Spleen (tissue), 11 donors: ENCODE measurements around the gene TBL3. TPM values are rescaled to one million over a fixed set of nuclear protein-coding genes. Genes with fewer than 3 reads are reported as not detected.

Experiments
- DNase-seq: peaks from one replicate; pipeline ENCODE4 v3.0.0-alpha.2; 2020
- H3K27ac ChIP-seq, 8 donors: fragments of 200-600 bp; sonication (generic) in 7 of 8; 1 replicate in 4 of 8; 2 replicates in 4 of 8; pipeline versions ENCODE4 v1.5.0 to v1.8.0; 2016 to 2021; ENCODE audit warnings: inconsistent platforms in 4 of 8, mild to moderate bottlenecking in 4 of 8, moderate library complexity in 1 of 8
- H3K27me3 ChIP-seq, 7 donors: fragments of 200-600 bp; sonication (generic) in 6 of 7; replicated peaks in 1 of 7; 1 replicate in 4 of 7; 2 replicates in 3 of 7; pipeline versions ENCODE4 v1.5.0 to v1.8.0; 2016 to 2021; ENCODE audit warnings: inconsistent platforms in 3 of 7, mild to moderate bottlenecking in 1 of 7
- H3K36me3 ChIP-seq, 6 donors: fragments of 200-600 bp; sonication (generic) in 5 of 6; 1 replicate in 4 of 6; 2 replicates in 2 of 6; pipeline versions ENCODE4 v1.5.0 to v1.8.0; 2016 to 2021; ENCODE audit warnings: inconsistent platforms in 2 of 6
- H3K4me1 ChIP-seq, 6 donors: fragments of 200-600 bp; sonication (generic) in 5 of 6; 1 replicate in 3 of 6; 2 replicates in 3 of 6; pipeline versions ENCODE4 v1.5.0 to v1.8.0; 2016 to 2021; ENCODE audit warnings: inconsistent platforms in 3 of 6
- H3K4me3 ChIP-seq, 8 donors: fragments of 200-600 bp; sonication (generic) in 7 of 8; 1 replicate in 4 of 8; 2 replicates in 4 of 8; pipeline versions ENCODE4 v1.5.0 to v1.8.0; 2016 to 2021; ENCODE audit warnings: inconsistent platforms in 4 of 8, mild to moderate bottlenecking in 4 of 8, moderate library complexity in 2 of 8
- H3K9me3 ChIP-seq, 8 donors: fragments of 200-600 bp; sonication (generic) in 7 of 8; 1 replicate in 4 of 8; 2 replicates in 4 of 8; pipeline versions ENCODE4 v1.5.0 to v1.8.0; 2016 to 2021; ENCODE audit warnings: inconsistent platforms in 4 of 8
- CTCF ChIP-seq, 11 experiments: fragments of 200-600 bp in 7 of 11; fragments of 450-650 bp in 4 of 11; sonication (generic) in 4 of 11; IDR thresholded peaks in 8 of 11; conservative IDR thresholded peaks in 3 of 11; 1 replicate in 7 of 11; 2 replicates in 4 of 11; pipeline versions ENCODE4 v1.4.0 to v1.8.0; 2016 to 2021; ENCODE audit warnings: antibody characterized with exemption in 11 of 11, inconsistent platforms in 4 of 11, mild to moderate bottlenecking in 1 of 11
- POLR2A ChIP-seq, 3 donors: fragments of 450-650 bp; IDR thresholded peaks; one replicate each; pipeline ENCODE4 v1.5.1; 2017; ENCODE audit warnings: antibody characterized with exemption in 3 of 3, mild to moderate bottlenecking in 1 of 3
- POLR2AphosphoS5 ChIP-seq, 3 donors: sonication (generic); formaldehyde crosslinking; IDR thresholded peaks; one replicate each; pipeline ENCODE4 v1.5.1; 2017; ENCODE audit warnings: antibody characterized with exemption in 3 of 3
- WGBS, 5 donors: extraction: QIAGEN DNeasy Blood & Tissue Kit in 3 of 5; methylation state at CpG; one replicate each; pipeline versions ENCODE4 v1.1.5 to v1.1.7; 2013 to 2018; 5-methylcytosine and 5-hydroxymethylcytosine counted together
- intact Hi-C: fragments of 100-400 bp; cut with DNase I; formaldehyde crosslinking; loops from one replicate; pipeline ENCODE4 v1.15.0; 2023; ENCODE audit warnings: low total_unique reads
- polyA plus RNA-seq, 3 donors: library from polyadenylated mRNA; stranded (reverse); fragments of 200-250 nt; gene quantifications; one replicate each; pipeline ENCODE4 v1.2.1, GENCODE V29; 2013
- total RNA-seq, 7 donors: library from RNA; depleted of rRNA in 3 of 7; stranded (reverse); fragments of >200 nt in 3 of 7; fragmentation: NEBNext Ultra II Directional in 4 of 7; extraction: Animal tissue kit (Norgen Biotek cat#: 25700) in 4 of 7; gene quantifications; one replicate each; pipeline versions ENCODE4 v1.1.0 to v1.2.1, GENCODE V29; 2016 to 2021
- donor health status: healthy with polysubstance abuse.
- donor health status: DM: no; HTN: no; CAD: no; lungs with moderate emphysema.
- donor health status: DM: no; HTN: no; CAD: no.
- donor health status: Bipolar disorder and iron deficiency.
- donor health status: healthy.
- donor health status: DM: no; HTN: no; CAD: no.
- donor health status: DM: yes; HTN: yes; CAD: no.

Gene TBL3
- total and polyA plus RNA-seq, 10 donors = 20.6 to 54.2 (median 29.3) TPM

GRCh38 chr16:1992704-1993317 lies 21.0 kb downstream of the TBL3 start:
- intact Hi-C loops = no loop called here

GRCh38 chr16:1993731-1994131 lies 21.9 kb downstream of the TBL3 start:
- peaks cover 0 to 27% (median 21%) of the 10 kb centered on the region in 6 donors for H3K36me3 ChIP-seq
- TF ChIP-seq POLR2AphosphoS5 (IDR thresholded peaks at IDR 0.05) (no peak), POLR2A (IDR thresholded peaks at IDR 0.05) (no peak), CTCF (IDR thresholded peaks at IDR 0.05 in 8 of 11, conservative IDR thresholded peaks at IDR 0.05 in 3 of 11) (no peak)
- H3K4me3 ChIP-seq = no peak overlapping the region
- H3K27me3 ChIP-seq = peaks cover 0 to 31% (median 22%) of the 10 kb centered on the region in 7 donors
- H3K4me1 ChIP-seq = peaks cover 11 to 45% (median 30%) of the 10 kb centered on the region in 6 donors
- peak; percentile 78 for DNase-seq
- 51 to 68% (median 56%) methylated on average over 2 of the region's 2 CpGs for WGBS, 5 donors
- intact Hi-C loops = no loop called here
- peaks cover 0 to 5% (median 0%) of the 10 kb centered on the region in 8 donors for H3K9me3 ChIP-seq
- peak overlapping the region in 3 of 8 donors; percentile 31 to 93 (median 87) for H3K27ac ChIP-seq

More at GRCh38 chr16:1992704-1993317, 21.0 kb downstream of the TBL3 start:
- Histone ChIP-seq H3K27ac (peak overlapping the region; percentile 27 to 93 (median 73)), H3K27me3 (peaks cover 0 to 39% (median 23%) of the 10 kb centered on the region in 7 donors), H3K4me1 (peaks cover 11 to 47% (median 30%) of the 10 kb centered on the region in 6 donors), H3K4me3 (peak overlapping the region in 3 of 8 donors; percentile 38 to 72 (median 43)), H3K36me3 (peaks cover 0 to 18% (median 12%) of the 10 kb centered on the region in 6 donors), H3K9me3 (peaks cover 0 to 5% (median 0%) of the 10 kb centered on the region in 8 donors)
- DNase-seq = no peak
- TF ChIP-seq CTCF (IDR thresholded peaks at IDR 0.05 in 8 of 11, conservative IDR thresholded peaks at IDR 0.05 in 3 of 11) = no peak
- TF ChIP-seq POLR2AphosphoS5 (IDR thresholded peaks at IDR 0.05) = no peak
- TF ChIP-seq POLR2A (IDR thresholded peaks at IDR 0.05) = no peak
- 47 to 100% (median 54%) methylated on average over 1 to 50 of the region's 50 CpGs for WGBS, 5 donors

- no peak overlapping the region for H3K4me3 ChIP-seq
- H3K9me3 ChIP-seq = peaks cover 0 to under 1% (median 0%) of the 10 kb centered on the region in 8 donors
- H3K27me3 ChIP-seq = no peaks in the 10 kb centered on the region
- peaks cover 0 to 17% (median 5%) of the 10 kb centered on the region in 6 donors for H3K4me1 ChIP-seq
- peak; percentile 74 for DNase-seq
- WGBS, 5 donors = 88 to 94% (median 89%) methylated on average over 21 to 26 of the region's 26 CpGs
- H3K36me3 ChIP-seq = peaks cover 0 to 67% (median 61%) of the 10 kb centered on the region in 6 donors
- TF ChIP-seq POLR2AphosphoS5 (IDR thresholded peaks at IDR 0.05) = peak in 2 of 3 donors; percentile 4 to 42
- no peak for TF ChIP-seq POLR2A (IDR thresholded peaks at IDR 0.05)
- TF ChIP-seq CTCF (IDR thresholded peaks at IDR 0.05 in 8 of 11, conservative IDR thresholded peaks at IDR 0.05 in 3 of 11) = no peak
- H3K27ac ChIP-seq = peak overlapping the region in 1 of 8 donors; percentile 20
- intact Hi-C loops = no loop called here
Measured at GRCh38 chr16:1997494-1998359, 25.9 kb downstream of the TBL3 start.
